ENCODE data around the gene NLRC4.

NLRC4 gene

GRCh38 chr2:32248299-32248698 lies 16.4 kb downstream of the NLRC4 start (continued):
- TF ChIP-seq TSHZ2 (CRISPR knock-in tag; IDR thresholded peaks at IDR 0.05) (no peak), RARB (CRISPR knock-in tag; IDR thresholded peaks at IDR 0.05) (no peak), TCF4 (CRISPR knock-in tag; IDR thresholded peaks at IDR 0.05; ENCODE audit: borderline replicate concordance) (no peak), OSR1 (CRISPR knock-in tag; IDR thresholded peaks at IDR 0.05) (no peak), ZFP30 (CRISPR knock-in tag; IDR thresholded peaks at IDR 0.05) (no peak)

- TF ChIP-seq ZFP30 (CRISPR knock-in tag; IDR thresholded peaks at IDR 0.05) = no peak
- no peak for TF ChIP-seq OSR1 (CRISPR knock-in tag; IDR thresholded peaks at IDR 0.05)
- no peak for TF ChIP-seq ZFP3 (CRISPR knock-in tag; IDR thresholded peaks at IDR 0.05)
- TF ChIP-seq PPARA (CRISPR knock-in tag; IDR thresholded peaks at IDR 0.05; ENCODE audit: borderline replicate concordance) = no peak
- no peak for TF ChIP-seq ZNF70 (CRISPR knock-in tag; IDR thresholded peaks at IDR 0.05)
- TF ChIP-seq TSHZ2 (CRISPR knock-in tag; IDR thresholded peaks at IDR 0.05) = no peak
- TF ChIP-seq ARNTL (CRISPR knock-in tag; IDR thresholded peaks at IDR 0.05; ENCODE audit: borderline replicate concordance, low read depth) = no peak
- no peak for TF ChIP-seq ZNF8 (CRISPR knock-in tag; IDR thresholded peaks at IDR 0.05)
- TF ChIP-seq ESRRG (CRISPR knock-in tag; IDR thresholded peaks at IDR 0.05) = no peak
- TF ChIP-seq CSRNP3 (CRISPR knock-in tag; IDR thresholded peaks at IDR 0.05) = no peak
- no peak for TF ChIP-seq ZNF565 (CRISPR knock-in tag; conservative IDR thresholded peaks at IDR 0.05; ENCODE audit: low read depth)
- ATAC-seq = no peak
Observed at GRCh38 chr2:32246911-32247310, 17.8 kb downstream of the NLRC4 start.

GRCh38 chr2:32242331-32242730 lies 22.4 kb downstream of the NLRC4 start:
- no peak for TF ChIP-seq PATZ1 (CRISPR knock-in tag; IDR thresholded peaks at IDR 0.05; ENCODE audit: borderline replicate concordance)
- TF ChIP-seq ARNTL (CRISPR knock-in tag; IDR thresholded peaks at IDR 0.05; ENCODE audit: borderline replicate concordance, low read depth) = no peak
- no peak for TF ChIP-seq ZFP3 (CRISPR knock-in tag; IDR thresholded peaks at IDR 0.05)
- no peak for TF ChIP-seq ZNF70 (CRISPR knock-in tag; IDR thresholded peaks at IDR 0.05)
- no peak for TF ChIP-seq ISL1 (CRISPR knock-in tag; IDR thresholded peaks at IDR 0.05)
- TF ChIP-seq CREB5 (CRISPR knock-in tag; IDR thresholded peaks at IDR 0.05; ENCODE audit: low read depth) = no peak
- no peak for TF ChIP-seq ZC3H10 (CRISPR knock-in tag; IDR thresholded peaks at IDR 0.05)
- no peak for TF ChIP-seq CSRNP3 (CRISPR knock-in tag; IDR thresholded peaks at IDR 0.05)
- no peak for TF ChIP-seq ZFP30 (CRISPR knock-in tag; IDR thresholded peaks at IDR 0.05)
- no peak for TF ChIP-seq OSR1 (CRISPR knock-in tag; IDR thresholded peaks at IDR 0.05)
- TF ChIP-seq BACH2 (CRISPR knock-in tag; IDR thresholded peaks at IDR 0.05; ENCODE audit: borderline replicate concordance) = no peak
- TF ChIP-seq RARB (CRISPR knock-in tag; IDR thresholded peaks at IDR 0.05) = no peak
- TF ChIP-seq POU6F1 (CRISPR knock-in tag; IDR thresholded peaks at IDR 0.05; ENCODE audit: borderline replicate concordance, low read depth) = no peak
- TF ChIP-seq GLIS3 (CRISPR knock-in tag; IDR thresholded peaks at IDR 0.05) = no peak
- no peak for TF ChIP-seq PPARA (CRISPR knock-in tag; IDR thresholded peaks at IDR 0.05; ENCODE audit: borderline replicate concordance)
- TF ChIP-seq ZNF565 (CRISPR knock-in tag; conservative IDR thresholded peaks at IDR 0.05; ENCODE audit: low read depth) = no peak
- TF ChIP-seq CSDC2 (CRISPR knock-in tag; IDR thresholded peaks at IDR 0.05) = no peak
- TF ChIP-seq TOX (CRISPR knock-in tag; IDR thresholded peaks at IDR 0.05; ENCODE audit: borderline replicate concordance) = no peak
- no peak for TF ChIP-seq TCF4 (CRISPR knock-in tag; IDR thresholded peaks at IDR 0.05; ENCODE audit: borderline replicate concordance)
- TF ChIP-seq ESRRG (CRISPR knock-in tag; IDR thresholded peaks at IDR 0.05) = no peak
- no peak for ATAC-seq
